Inflammatory macrophage (primary cell): ENCODE measurements around the gene GPR35.
A peak's percentile ranks its signal among the peaks of the same experiment; 100 is the strongest.
"Not testable (repeated sequence)": the region's sequence is repeated elsewhere in the genome, so short reads cannot be mapped to it uniquely, and the experiment has no call there.

ENCODE experiments used
- DNase-seq, 2 donors: peaks; one replicate each; pipeline ENCODE4 v3.0.0-alpha.2; 2020 to 2022

The GPR35 gene

DNA sequence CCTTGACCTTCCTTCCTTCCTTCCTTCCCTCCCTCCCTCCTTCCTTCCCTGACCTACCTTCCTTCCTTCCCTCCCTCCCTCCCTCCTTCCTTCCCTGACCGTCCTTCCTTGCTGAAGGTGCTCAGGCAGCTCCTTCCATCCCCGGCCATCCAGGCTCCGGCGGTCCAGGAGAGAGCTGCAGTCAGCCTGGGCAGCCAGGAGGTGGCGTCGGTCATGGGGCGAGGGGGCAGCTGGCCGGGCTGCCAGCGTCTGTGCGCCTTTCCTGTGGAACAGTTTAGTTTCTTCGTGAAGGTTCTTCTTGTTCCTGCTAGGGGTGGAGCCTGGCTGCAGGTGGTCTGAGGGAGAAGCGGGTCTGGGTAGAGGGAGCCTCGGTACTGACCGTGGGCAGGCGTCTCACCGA is 15.7 kb downstream of the GPR35 start:
- DNase-seq: peak; percentile 22 to 62

DNA sequence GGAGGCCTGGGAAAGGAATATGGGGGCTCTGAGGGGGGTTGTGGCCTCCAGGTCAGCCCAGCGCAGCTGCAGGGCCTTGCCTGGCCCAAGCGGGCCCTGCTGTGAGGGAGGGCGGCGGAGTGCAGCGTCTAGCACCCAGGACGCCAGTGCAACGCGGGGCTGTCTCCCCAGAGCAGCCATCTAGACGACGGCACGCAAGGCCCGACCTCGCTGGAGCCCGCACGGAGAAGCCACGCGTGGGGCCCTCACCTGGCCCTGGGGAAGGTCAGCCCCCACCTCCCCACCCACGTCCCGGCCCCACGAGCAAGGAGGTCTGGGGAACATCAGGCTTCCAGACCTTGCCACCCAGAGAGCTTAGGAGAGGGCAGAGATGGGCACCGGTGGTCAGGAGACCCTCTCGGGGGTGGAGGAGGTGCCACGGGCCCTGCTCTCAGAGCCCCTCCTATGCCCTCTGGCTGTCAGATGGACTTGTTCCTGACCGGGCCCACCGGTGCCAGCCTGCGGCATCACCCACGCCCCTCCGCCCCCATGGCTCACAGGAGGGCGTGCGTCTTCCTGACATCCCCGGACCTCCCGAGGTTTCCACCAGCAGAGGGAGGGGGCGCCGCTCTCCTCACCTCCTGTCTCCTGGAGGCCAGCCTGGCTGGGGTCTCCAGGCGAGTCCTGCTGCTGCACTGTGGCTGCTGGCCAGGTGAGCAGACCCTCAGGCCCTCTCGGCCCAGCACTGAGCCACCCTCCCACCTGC is 17.0 kb downstream of the GPR35 start:
- no peak for DNase-seq

DNA sequence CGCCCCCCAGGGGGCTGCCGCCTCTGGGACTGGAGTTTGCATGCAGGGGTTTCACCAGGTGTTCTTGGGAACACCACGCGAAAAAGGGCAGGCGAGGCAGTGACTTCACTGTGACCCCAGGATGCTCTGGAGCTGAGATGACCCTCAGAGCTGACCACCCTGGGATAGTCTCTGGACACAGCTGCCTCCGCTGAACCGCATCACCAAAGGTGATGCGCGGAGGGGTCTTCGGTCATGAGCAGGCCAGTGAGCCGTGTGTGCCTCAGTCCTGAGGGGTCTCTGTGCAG is 17.5 kb downstream of the GPR35 start:
- DNase-seq: no peak

DNA sequence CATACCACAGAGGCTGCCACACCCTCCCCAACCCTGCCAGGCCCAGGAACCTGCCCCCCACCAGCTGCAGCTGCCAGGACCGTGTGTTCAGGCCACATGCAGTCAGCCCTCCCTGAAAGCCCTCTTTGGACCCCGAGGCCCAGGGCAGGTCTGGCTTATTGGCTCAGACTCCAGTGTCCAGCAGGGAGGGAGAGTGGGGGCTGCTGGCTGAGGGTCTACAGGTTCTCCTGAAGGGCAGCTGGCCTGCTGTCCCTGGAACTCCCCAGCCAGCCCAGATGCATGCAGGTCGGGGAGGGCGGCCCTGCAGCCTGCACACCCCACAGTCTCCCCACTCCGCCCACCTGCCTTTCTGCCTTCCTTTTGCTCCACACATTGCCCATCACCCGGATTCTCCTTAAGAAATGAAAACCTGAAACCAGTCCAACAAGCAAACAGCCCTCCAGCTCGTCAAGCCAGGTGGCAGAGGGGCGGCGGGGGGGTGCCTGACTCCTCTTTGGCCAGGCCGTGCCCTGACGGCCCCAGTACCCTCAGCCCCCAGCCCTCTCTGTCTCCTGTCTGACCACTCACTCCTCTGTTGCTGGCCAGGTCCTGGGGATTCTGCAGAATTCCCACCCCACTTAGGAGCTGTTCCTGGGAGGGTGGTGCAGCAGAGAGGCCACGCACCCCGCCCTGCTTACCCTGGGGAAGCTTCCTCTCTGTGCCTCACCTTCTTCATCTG is 18.0 kb downstream of the GPR35 start:
- no peak for DNase-seq

DNA sequence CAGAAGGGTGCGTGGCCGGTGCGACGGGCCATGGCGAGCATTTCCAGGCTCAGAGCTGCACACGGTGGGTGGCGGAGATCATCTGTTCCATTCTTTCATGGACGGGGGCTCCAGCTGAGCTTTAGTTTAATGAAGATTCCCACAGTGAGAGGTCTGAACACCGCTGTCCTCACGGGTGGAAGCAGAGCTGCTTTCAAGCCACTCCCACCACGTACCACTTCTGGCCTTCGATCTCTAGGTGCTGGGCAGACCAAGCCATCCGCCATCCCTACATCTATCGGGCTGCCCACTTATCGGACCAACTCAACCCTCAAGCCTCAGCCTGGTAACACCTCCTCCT is 18.5 kb downstream of the GPR35 start:
- DNase-seq: no peak

DNA sequence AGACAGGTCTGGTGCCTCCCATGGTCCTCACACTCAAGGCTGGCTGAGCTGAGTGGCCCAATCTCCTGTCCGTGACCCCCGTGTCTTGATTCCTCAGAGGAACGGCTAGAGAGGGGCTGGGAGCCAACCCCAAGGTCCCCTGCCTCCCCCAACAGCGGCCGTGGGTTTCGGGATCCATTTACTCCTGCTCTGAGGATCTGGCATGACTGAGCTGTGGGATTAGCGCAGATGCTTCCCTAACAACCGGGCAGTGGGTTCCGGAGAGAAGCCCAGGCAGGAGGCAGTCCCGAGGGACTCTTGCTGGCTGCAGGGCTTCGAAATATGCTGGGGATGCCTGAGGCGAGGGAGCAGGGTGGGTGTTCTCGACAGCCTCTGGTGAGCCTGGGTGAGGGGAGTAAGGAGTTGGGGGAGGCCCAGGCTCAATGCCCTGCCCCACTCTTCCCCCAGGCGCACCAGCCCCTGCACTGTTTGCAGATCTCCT is 18.9 kb downstream of the GPR35 start:
- no peak for DNase-seq

DNA sequence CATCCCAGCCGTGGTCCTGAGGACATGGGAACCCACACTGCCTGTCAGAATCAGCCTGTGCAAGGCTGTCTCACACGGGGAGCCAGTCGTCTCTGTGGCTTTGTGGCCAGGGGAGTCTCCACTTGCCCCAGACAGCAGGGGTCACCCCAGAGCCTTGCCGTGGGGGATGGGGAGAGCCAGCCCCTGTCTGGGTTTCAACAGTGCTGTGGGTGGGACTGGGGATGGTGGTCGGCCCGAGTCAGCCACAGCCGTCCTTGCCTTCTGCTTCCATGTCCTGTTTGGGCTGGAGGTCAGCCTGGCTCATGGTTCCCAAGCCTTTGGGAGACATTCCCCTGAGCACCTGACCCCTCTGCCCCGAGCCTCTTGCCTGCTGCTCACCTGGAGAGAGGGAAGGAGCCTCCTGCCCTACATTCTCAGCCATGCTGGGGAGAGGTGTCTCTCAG is 19.6 kb downstream of the GPR35 start:
- DNase-seq: no peak

DNA sequence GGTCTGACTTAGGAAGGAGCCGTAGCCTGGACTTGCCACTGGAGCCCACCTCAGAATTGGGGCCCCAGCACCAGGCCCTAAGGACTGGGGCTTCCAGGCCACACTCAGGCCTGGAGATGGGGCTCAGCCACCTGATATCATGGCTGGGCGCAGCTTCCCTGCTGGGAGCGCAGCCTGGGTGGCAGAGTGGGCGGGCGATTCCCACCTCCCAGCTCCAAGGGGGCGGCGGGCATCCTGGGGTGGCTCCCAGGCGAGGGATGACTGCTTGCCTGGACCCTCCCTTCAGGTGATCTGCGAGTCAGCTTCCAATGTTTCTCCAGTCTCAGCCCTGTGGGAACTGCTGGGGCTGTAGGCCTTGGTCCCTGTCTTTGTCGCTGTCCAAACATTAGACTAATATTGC is 20.1 kb downstream of the GPR35 start:
- DNase-seq: no peak

DNA sequence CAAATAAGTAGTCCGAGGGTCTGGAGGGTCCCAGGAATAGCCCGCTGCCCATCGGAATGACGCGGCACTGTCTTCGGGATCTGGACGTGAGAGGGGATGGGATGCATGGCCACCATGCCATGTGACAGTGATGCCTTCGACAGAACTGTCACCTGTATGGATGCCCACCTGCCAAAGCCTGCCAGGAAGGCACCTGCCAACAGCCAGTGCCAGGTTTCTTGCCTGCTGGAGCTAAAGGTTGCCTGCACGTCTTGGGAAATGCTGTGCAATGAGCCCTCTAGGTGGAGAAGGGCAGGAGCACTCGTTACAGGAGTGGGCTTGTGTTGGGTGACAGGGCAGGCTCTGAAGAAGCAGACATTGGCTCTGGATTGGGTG is 20.5 kb downstream of the GPR35 start:
- no peak for DNase-seq

DNA sequence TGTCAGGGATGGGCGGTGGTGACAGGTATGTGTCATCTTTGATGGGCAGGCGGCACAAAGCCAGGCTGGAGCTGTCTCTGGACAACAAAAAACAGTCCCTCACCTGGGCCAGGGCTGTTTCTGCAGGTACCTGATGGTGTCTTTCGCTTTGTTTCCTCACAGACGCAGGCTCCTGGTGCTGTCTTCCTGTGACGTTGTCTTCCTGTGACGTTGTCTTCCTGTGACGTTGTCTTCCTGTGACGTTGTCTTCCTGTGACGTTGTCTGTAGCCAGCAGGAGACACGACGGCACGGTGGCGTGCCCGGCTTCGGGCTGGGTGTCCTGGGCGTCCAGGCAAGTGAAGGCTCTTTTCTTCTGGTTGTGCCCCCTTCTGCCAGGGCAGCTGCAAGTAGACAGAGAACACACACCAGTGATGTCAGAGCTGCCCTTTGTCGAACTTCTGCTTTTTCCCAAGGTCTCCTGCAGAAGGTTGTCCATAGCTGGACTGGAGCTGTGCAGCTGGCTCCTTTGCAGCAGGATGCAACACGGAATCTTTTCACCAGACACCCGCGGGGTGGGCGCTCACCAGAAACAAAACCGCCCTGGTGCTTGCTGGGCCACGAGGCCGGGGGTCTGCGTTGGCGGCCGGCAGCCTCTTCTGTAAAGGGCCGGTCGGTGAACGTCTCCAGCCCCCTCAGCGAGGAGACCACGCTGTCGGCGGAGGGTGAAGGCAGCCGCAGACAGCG is 21.1 kb downstream of the GPR35 start:
- peak; percentile 16 to 52 for DNase-seq

DNA sequence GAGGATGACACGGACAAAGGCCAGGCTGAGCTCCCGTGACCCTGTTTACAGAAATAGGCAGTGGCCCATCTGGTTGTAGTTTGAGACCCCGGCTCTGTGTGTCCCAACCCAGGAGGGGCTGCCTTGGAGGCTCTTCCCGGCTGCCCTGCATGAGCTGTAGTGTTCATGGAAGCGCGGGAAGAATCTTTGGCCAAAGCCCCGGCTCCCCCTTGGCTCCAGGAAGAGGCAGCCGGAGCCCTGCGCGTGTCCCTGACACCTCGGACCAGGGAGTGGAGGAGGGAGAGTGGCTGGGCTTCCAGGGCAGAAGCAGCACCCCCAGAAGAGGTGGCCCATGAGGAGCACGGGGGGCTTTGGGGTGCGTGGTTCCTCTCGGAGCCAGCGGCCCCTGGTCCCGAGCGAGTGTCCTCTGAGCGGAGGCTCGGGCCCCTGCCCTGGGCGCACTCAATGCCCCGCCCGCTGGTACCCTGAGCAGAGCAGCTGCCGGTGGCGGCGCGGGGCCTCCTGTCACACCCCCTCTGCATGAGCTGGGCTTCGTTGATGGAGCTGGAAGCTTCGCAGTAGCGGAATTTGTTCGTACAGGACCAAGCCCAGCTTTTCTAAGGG is 21.7 kb downstream of the GPR35 start:
- DNase-seq: no peak

DNA sequence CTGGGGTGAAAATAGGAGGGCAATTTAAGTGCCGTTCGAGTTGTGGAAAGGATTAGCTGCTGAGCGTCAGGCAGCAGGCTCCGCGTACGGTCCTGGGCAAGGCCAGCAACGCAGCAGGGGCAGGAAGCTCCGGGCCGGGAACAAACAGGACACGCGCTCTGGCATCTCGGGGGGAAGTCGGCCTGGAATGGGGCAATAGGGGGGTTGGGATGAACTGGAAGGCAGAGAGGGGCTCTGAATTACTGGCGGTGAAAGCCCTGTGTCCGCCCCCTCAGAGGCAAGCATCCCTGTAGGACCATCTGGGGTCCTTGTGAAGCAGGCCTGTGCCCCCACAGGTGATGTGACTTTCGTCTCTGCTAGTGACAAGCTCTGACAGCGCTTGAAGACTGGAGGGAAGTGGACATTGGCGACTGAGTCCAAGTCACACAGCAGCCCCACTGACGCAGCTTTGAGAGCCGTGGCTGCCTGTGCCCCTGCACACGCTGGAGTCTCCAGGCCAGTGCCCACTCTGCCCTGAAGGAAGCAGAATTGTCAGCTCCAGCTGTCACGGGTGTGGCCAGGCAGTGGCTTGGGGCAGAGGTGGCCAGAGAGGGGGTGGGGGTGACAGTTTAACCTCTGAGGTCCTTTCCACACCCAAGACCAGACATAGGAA is 22.3 kb downstream of the GPR35 start:
- DNase-seq: no peak

DNA sequence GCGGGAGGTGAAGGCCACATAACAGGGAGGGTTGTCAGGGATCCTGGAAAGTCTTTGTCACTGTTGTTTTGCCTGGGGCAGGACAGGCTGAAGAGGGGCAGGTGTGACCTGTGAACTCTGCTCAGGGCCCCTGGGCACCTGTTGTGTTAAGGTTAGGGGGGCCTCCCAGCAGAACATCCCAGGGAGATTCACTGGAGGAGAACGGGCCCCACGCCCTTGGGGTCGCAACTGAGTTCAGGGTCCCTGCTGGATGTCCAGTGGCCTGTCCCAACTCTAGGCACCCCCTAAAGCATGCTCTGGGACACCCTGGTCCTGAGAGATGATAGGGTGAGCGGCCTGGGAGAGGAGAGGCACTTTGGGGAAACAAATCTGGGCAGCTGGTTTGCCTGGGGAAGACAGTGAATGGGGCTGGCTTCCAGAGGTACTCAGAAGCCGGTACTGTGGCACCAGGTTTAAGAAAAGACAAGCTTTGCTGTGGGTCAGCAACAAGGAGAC is 22.9 kb downstream of the GPR35 start:
- no peak for DNase-seq

DNA sequence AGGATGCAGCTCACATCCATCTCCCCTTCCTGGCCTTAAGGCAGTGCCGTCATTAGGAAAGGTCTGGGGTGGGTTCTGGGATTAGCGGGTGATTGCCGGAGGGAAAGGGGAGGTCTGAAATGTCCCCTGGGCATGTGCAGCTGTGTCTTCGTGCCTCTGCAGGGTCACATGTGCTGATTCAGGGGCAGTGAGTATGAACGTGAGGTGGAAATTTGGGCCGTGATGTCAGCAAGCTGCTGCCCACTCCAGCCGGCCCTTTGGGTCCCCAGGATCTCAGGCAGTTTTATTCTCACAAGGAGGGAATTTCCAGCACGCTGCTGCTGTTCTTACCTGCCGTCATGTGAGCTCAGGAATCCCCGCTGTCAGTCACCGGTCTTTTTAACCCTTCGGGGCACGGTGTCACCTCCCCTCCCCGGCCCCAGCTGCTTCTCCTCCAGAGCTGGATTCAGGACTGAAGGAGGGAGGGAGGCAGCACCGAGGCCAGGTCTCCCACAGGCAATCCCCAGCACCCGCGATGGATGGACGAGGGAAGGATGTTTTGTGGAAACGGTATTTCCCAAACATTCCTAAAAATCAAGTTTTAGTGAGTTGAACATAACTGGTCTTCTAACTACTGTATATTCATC is 23.5 kb downstream of the GPR35 start:
- no peak for DNase-seq

DNA sequence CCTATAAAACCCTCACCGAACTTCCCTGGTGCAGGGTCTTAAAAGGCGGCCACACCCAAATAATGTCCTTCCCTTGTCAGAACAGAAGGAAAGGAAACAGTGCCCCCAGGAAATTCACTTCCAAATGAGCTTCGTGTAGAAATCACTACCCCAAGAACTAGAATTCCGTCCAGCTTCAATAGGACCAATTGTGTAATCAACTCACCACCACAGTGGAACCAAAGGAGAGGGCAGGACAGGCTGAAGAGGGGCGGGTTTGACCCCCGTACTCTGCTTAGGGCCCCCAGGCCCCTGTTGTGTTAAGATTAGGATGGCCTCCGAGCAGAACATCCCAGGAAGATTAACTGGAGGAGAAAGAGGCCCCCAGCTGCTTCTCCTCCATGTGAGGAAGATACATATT is 24.1 kb downstream of the GPR35 start:
- DNase-seq: no peak

DNA sequence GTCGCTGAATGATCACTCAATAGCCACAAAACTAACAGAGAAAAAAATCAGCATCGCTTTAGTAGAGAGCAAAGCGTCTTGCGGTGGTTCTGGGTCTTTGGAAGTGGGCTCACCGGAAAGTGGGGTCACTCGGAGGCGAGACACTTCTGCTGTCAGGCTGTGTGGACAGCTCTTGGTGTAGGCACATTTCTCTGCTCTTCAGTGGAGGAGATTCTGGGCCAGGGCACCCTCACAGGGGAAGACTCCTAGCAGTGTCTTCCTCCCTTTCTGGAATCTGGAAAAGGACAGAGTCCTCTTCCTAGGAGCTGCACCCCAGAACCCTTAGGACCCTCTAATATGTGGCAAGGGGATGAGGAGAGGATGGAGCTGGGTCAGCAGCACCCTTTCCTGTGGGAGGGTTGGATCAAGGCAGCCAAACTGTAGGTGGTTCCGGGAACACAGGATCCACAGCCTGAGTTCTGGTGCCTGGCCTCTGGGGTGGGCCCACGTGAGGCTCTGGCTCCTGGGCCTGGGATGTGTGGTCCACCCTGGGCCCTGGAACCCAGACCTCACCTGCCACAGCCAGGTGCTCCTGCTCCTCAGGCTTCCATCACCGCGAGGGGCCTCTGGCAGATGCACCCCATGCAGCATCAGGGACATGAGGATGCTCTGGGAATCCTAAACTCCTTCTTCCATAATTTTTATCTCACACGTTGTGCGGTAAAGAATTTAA is 25.1 kb downstream of the GPR35 start:
- DNase-seq: no peak

DNA sequence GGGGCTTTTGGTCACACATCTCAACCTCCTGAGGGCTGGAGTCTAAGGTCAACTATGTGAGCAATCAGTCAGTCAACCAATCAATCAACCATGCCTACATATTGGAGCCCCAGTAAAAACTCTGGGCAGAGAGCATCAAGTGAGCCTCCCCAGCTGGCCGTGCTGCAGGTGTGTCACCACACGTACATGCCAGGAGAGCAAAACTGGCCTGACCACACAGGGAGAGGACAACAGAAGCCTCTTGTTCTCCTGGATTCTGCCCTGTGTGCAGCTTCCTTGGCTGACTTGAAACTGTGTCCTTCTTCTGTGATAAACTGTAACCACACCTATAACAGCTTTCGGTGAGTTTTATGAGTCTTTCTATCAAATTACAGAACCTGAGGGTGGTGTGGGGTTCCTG is 25.9 kb downstream of the GPR35 start:
- no peak for DNase-seq

DNA sequence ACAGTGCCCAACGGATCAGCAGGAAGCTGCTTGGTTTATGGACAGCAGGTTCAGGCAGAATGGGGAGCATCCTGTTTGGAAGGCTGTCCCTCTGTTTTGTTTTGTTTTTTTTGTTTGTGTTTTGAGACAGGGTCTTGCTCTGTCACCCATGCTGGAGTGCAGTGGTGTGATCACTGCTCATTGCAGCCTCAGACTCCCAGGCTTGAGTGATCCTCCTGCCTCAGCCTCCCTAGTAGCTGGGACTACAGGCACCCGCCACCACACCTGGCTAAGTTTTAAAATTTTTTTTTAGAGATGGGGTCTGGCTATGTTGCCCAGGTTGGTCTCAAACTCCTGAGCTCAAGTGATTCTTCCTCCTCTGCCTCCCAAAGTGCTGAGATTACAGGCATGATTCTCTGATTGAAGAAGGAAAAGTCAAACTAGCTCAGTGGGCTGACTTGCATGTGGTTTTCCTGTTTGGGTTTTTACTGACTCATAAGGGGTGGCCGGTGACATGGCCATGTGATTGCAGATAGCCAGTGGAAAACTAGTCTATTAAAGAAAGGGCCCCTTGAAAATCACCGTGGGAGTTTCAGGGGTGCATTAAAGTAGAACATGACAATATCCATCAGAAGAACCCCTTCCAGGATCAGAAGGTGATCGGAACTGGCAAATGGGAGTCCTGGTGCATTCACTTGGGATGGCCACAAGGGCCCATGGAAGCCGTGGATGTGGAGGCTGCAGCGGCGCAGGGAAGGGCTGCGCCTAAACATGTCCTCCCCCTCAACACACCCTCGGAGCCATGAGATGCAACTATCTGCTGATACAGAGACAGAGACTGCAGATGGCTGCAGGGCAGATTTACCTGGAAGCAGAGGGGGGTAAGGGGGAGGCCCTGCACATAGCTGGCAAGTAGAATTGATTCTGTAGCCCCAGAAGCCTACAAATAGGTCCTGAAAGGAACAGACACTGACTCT is 30.9 kb downstream of the GPR35 start:
- DNase-seq: peak; percentile 50 to 72

DNA sequence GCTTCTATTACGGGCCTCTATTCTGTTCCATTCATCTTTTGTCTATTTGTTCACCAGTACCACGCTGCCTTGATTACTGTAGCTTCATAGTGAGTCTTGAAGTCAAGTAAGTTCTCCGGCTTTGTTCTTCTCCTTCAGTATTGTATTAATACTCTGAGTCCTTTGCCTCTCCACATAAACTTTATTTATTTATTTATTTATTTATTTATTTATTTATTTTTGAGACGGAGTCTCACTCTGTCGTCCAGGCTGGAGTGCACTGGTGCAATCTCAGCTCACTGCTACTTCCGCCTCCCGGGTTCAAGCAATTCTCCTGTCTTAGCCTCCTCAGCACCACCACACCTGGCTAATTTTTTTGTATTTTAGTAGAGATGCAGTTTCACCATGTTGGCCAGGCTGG is 34.6 kb downstream of the GPR35 start:
- not testable (repeated sequence) for DNase-seq

DNA sequence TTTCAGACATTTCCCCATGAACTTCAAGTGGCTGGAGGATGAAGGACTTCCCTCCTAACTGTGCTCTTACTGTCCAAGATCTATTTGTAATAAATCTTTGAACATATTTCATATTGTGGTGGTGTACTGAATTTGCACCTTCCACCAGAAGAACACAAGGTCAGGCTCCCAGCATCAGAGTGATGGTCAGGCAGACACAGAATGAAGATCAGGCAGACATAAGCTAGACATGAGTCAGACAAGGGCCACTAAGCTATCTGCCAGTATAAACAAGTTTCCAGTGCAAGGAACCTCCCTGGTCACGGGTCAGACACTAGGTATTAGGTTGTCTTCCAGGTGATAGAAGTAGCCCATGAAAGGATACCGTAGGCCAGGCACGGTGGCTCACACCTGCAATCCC is 37.4 kb downstream of the GPR35 start:
- no peak for DNase-seq
